WTC11 (cell line): ENCODE results near the gene TRNP1. TPM values are rescaled to one million over a fixed set of nuclear protein-coding genes. Genes with fewer than 3 reads are reported as not detected.

Experiments
- ATAC-seq: fragments of 200-7000 bp; cut with Tn5 transposase; 2 replicates; pipeline ENCODE4 v1.10.0; 2021; ENCODE audit warnings: mild to moderate bottlenecking, moderate library complexity
- CTCF ChIA-PET: fragments of 300-600 bp; sonication (Branson Sonifier 250); formaldehyde crosslinking; loops from one replicate; lab custom pipeline; 2021; ENCODE audit warnings: antibody characterized with exemption; lab: Charles Lee
- POLR2A ChIA-PET: fragments of 350-600 bp; sonication (Branson Sonifier 250); formaldehyde crosslinking; loops from one replicate; lab custom pipeline; 2021; ENCODE audit warnings: antibody characterized with exemption; lab: Charles Lee
- DNase-seq: peaks from one replicate; pipeline ENCODE4 v3.0.0; 2021; ENCODE audit warnings: low spot score
- H3K27ac Mint-ChIP-seq: 2 replicates; pipeline ENCODE4 v1.8.0; 2021; ENCODE audit warnings: mixed read lengths
- H3K27me3 Mint-ChIP-seq: 2 replicates; pipeline ENCODE4 v1.8.0; 2021; ENCODE audit warnings: low read depth, mild to moderate bottlenecking, moderate library complexity, mixed read lengths
- H3K36me3 Mint-ChIP-seq: 2 replicates; pipeline ENCODE4 v1.8.0; 2021; ENCODE audit warnings: mixed read lengths
- H3K4me1 Mint-ChIP-seq: 2 replicates; pipeline ENCODE4 v1.8.0; 2022; ENCODE audit warnings: mixed read lengths
- H3K4me3 Mint-ChIP-seq: 2 replicates; pipeline ENCODE4 v1.8.0; 2021; ENCODE audit warnings: mild to moderate bottlenecking, moderate library complexity, mixed read lengths
- H3K9me3 Mint-ChIP-seq: 2 replicates; pipeline ENCODE4 v1.8.0; 2021; ENCODE audit warnings: mixed read lengths
- CBFB ChIP-seq: sonication (generic); formaldehyde crosslinking; IDR thresholded peaks from 2 replicates; pipeline ENCODE4 v1.8.1; 2022; ENCODE audit warnings: mild to moderate bottlenecking, low read depth, missing genetic modification reagents
- EMX1 ChIP-seq: fragments of 250-450 bp; sonication (Bioruptor Pico); IDR thresholded peaks from 2 replicates; pipeline ENCODE4 v1.8.0; 2021; ENCODE audit warnings: mild to moderate bottlenecking
- GTF2I ChIP-seq: fragments of 250-450 bp; sonication (Bioruptor Pico); conservative IDR thresholded peaks from 2 replicates; pipeline ENCODE4 v1.4.0; 2021; ENCODE audit warnings: mild to moderate bottlenecking
- KAT7 ChIP-seq: sonication (generic); formaldehyde crosslinking; IDR thresholded peaks from 2 replicates; pipeline ENCODE4 v1.8.1; 2023; ENCODE audit warnings: missing genetic modification reagents, mild to moderate bottlenecking, borderline replicate concordance
- NFYB ChIP-seq: sonication (generic); formaldehyde crosslinking; conservative IDR thresholded peaks from 2 replicates; pipeline ENCODE4 v1.8.0; 2022; ENCODE audit warnings: low read depth, missing genetic modification reagents
- NR3C1 ChIP-seq: sonication (generic); formaldehyde crosslinking; conservative IDR thresholded peaks from 2 replicates; pipeline ENCODE4 v1.8.1; 2023; ENCODE audit warnings: low read depth, mild to moderate bottlenecking, missing genetic modification reagents
- SMAD4 ChIP-seq: sonication (generic); formaldehyde crosslinking; IDR thresholded peaks from 2 replicates; pipeline ENCODE4 v1.8.0; 2022; ENCODE audit warnings: mild to moderate bottlenecking, missing genetic modification reagents
- ZNF138 ChIP-seq: sonication (generic); formaldehyde crosslinking; conservative IDR thresholded peaks from 2 replicates; pipeline ENCODE4 v1.8.1; 2022; ENCODE audit warnings: mild to moderate bottlenecking, moderate library complexity, missing genetic modification reagents
- ZNF416 ChIP-seq: fragments of 250-450 bp; sonication (Bioruptor Pico); IDR thresholded peaks from 2 replicates; pipeline ENCODE4 v1.9.0; 2021; ENCODE audit warnings: mild to moderate bottlenecking, inconsistent platforms
- ZNF423 ChIP-seq: fragments of 250-450 bp; sonication (Bioruptor Pico); IDR thresholded peaks from 2 replicates; pipeline ENCODE4 v2.1.2; 2022; ENCODE audit warnings: mild to moderate bottlenecking, moderate library complexity
- total RNA-seq: library from RNA; stranded (reverse); gene quantifications from 3 replicates; pipeline ENCODE4 v1.2.3, GENCODE V29; 2021
- TF ChIP-seq, protein P1 (sequence below): sonication (generic); formaldehyde crosslinking; IDR thresholded peaks from 2 replicates; pipeline ENCODE4 v1.8.1; 2022; ENCODE audit warnings: low read depth, missing genetic modification reagents, borderline replicate concordance
- TF ChIP-seq, protein P2 (sequence below): sonication (generic); formaldehyde crosslinking; IDR thresholded peaks from 2 replicates; pipeline ENCODE4 v1.8.0; 2022; ENCODE audit warnings: mild to moderate bottlenecking, missing genetic modification reagents
- TF ChIP-seq, protein P3 (sequence below): sonication (generic); formaldehyde crosslinking; IDR thresholded peaks from 2 replicates; pipeline ENCODE4 v1.8.1; 2023; ENCODE audit warnings: mild to moderate bottlenecking, missing genetic modification reagents, moderate library complexity
- TF ChIP-seq, protein P4 (sequence below): fragments of 250-450 bp; sonication (Bioruptor Pico); IDR thresholded peaks from 2 replicates; pipeline ENCODE4 v1.9.0; 2021; ENCODE audit warnings: mild to moderate bottlenecking
- TF ChIP-seq, protein P5 (sequence below): sonication (generic); formaldehyde crosslinking; IDR thresholded peaks from 2 replicates; pipeline ENCODE4 v1.8.1; 2022; ENCODE audit warnings: mild to moderate bottlenecking, missing genetic modification reagents, moderate library complexity, borderline replicate concordance
- TF ChIP-seq, protein P6 (sequence below): fragments of 250-450 bp; sonication (Bioruptor Pico); conservative IDR thresholded peaks from 2 replicates; pipeline ENCODE4 v1.9.0; 2021; ENCODE audit warnings: mild to moderate bottlenecking

The TRNP1 gene
- total RNA-seq, 1 experiment from 2014 or later: 37.6 TPM

DNA sequence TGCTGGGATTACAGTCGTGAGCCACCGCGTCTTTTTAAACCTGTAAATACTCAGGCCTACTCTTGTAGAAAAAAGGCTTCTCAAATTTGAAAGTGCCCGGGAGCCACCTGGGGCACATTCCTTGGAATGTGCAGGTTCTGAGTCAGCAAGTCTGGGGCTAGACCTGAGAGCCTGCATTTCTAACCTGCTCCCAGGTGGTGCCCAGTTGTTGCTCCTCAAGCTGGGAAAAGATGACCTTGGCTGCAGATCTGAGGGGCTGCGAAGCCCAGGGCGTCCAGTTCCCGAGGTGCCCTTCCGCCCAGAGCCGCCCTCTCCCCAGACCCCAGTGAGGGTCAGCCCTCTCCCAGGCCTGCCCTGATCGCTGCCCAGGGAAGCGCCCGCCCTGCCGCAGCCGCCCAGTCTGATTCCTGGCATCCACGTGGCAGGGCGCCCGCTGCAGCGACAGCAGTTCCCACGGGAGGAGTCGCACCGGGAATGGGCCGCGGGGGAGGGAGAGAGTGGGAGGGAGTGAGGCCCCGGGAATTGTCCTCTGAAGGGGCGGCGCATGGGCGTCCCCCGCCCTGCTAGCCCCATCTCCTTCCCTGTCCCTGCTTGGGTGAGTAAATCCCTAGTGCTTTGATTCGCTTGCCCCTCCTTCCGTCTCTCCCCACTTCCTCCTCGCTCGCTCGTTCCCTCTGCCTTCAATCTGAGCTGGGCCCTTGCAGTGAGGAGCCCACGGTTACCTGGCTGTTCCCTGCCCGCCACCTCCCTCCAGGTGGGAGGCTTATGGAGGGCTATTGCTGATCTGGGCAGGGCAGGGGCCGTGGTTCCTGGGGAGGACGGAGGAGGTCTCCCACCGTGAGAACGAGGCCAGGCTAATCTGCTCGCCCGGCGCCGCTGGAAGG, 38.0 kb downstream of the TRNP1 start (continued):
- TF ChIP-seq, protein P1, sequence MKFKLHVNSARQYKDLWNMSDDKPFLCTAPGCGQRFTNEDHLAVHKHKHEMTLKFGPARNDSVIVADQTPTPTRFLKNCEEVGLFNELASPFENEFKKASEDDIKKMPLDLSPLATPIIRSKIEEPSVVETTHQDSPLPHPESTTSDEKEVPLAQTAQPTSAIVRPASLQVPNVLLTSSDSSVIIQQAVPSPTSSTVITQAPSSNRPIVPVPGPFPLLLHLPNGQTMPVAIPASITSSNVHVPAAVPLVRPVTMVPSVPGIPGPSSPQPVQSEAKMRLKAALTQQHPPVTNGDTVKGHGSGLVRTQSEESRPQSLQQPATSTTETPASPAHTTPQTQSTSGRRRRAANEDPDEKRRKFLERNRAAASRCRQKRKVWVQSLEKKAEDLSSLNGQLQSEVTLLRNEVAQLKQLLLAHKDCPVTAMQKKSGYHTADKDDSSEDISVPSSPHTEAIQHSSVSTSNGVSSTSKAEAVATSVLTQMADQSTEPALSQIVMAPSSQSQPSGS (CRISPR knock-in tag): no peak
- TF ChIP-seq CBFB (CRISPR knock-in tag) (peak; percentile 27; the same call in 1 of the 2 replicates), ZNF423 (CRISPR knock-in tag) (0 out of 2 replicates have a peak, but pooled peaks have one; percentile 9), EMX1 (CRISPR knock-in tag) (no peak), KAT7 (CRISPR knock-in tag) (no peak), NFYB (CRISPR knock-in tag) (no peak)
- TF ChIP-seq, protein P2, sequence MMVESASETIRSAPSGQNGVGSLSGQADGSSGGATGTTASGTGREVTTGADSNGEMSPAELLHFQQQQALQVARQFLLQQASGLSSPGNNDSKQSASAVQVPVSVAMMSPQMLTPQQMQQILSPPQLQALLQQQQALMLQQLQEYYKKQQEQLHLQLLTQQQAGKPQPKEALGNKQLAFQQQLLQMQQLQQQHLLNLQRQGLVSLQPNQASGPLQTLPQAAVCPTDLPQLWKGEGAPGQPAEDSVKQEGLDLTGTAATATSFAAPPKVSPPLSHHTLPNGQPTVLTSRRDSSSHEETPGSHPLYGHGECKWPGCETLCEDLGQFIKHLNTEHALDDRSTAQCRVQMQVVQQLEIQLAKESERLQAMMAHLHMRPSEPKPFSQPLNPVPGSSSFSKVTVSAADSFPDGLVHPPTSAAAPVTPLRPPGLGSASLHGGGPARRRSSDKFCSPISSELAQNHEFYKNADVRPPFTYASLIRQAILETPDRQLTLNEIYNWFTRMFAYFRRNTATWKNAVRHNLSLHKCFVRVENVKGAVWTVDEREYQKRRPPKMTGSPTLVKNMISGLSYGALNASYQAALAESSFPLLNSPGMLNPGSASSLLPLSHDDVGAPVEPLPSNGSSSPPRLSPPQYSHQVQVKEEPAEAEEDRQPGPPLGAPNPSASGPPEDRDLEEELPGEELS: peak; percentile 26; the same call in 1 of the 2 replicates

DNA sequence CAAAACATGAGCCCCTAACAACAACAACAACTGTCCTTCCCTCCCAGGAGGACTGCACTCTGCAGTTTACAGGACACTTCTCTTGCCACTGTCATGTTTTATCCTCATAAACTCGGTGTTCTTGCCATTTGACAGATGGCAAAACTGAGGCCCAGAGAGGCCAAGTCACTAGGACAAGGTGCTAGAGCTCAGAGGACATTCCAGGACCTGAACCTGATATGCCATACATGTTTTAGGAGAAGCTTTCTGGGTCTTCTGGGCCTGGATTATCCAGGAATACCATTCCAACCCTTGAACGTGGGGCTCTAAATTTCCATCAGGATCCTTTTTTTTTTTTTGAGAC, 38.6 kb downstream of the TRNP1 start:
- Mint-ChIP-seq H3K4me1 (peaks cover 36% of the 10 kb centered on the region), H3K4me3 (peak overlapping the region; percentile 49), H3K9me3 (no peaks in the 10 kb centered on the region), H3K27me3 (no peaks in the 10 kb centered on the region), H3K27ac (peak overlapping the region; percentile 52; the same call in 1 of the 2 replicates), H3K36me3 (no peaks in the 10 kb centered on the region)
- CTCF ChIA-PET: interaction anchor here (1.2 to 6.9 kb wide), 3 partner anchors 13 to 34 kb away, joined by 6 to 76 read pairs (median 7); partner anchors contain the start of gene TENT5B
- POLR2A ChIA-PET: interaction anchor here (0.6 to 1.8 kb wide), 7 partner anchors 11 to 1478 kb away, joined by 3 to 27 read pairs (median 5); partner anchors contain the start of genes TENT5B and TRNP1
- ATAC-seq (no peak), DNase-seq (no peak)
- TF ChIP-seq GTF2I: peak; percentile 83; the same call in 1 of the 2 replicates
- TF ChIP-seq, protein P3, sequence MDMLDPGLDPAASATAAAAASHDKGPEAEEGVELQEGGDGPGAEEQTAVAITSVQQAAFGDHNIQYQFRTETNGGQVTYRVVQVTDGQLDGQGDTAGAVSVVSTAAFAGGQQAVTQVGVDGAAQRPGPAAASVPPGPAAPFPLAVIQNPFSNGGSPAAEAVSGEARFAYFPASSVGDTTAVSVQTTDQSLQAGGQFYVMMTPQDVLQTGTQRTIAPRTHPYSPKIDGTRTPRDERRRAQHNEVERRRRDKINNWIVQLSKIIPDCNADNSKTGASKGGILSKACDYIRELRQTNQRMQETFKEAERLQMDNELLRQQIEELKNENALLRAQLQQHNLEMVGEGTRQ: no peak

DNA sequence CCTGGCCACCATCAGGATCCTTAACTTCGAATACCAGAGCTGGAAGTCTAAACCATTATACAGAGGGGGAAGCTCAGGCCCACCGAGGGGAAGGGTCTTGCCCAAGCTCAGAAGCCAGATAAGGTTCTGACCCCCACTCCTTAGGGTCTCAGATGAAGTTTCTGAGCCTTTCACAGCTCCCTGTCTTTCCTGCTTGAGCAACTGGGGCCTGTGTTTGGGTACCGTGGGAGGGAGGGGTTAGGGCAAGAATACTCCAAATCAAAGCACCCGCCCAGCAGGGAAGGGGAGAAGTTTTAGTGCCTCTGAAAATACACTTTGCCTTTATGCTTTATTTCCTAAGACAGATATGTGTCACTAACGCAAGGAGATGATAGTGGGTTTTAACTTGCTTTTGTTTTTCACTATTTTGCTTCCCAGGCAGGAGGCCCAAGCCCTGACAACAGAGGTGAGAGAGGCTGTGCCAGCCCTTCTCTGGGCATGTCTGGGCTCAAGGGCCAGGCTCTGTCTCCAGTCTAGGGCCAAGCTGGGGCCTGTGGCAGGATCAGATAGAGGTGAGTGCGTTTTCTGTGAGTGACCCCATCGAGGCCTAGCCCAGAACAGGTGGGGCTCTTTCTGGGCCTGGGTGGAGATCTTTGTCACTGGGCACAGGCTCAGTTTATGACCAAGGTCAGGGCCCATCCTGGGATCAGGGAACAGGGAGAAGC, 39.7 kb downstream of the TRNP1 start:
- H3K27ac Mint-ChIP-seq: peak overlapping the region; percentile 63; the same call in 1 of the 2 replicates
- no peaks in the 10 kb centered on the region for H3K36me3 Mint-ChIP-seq
- ATAC-seq: no peak
- no peak overlapping the region for H3K4me3 Mint-ChIP-seq
- peaks cover 36% of the 10 kb centered on the region for H3K4me1 Mint-ChIP-seq
- ChIA-PET CTCF (interaction anchor here (0.5 to 6.9 kb wide), 10 partner anchors 11 to 69 kb away, joined by 3 to 76 read pairs (median 6); partner anchors contain the start of gene TENT5B), POLR2A (interaction anchor here (0.5 to 1.5 kb wide), 3 partner anchors 20 to 79 kb away, joined by 3 to 5 read pairs (median 3); partner anchors contain the start of gene TENT5B)
- no peaks in the 10 kb centered on the region for H3K27me3 Mint-ChIP-seq
- TF ChIP-seq, protein P4, sequence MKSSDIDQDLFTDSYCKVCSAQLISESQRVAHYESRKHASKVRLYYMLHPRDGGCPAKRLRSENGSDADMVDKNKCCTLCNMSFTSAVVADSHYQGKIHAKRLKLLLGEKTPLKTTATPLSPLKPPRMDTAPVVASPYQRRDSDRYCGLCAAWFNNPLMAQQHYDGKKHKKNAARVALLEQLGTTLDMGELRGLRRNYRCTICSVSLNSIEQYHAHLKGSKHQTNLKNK (CRISPR knock-in tag): no peak
- TF ChIP-seq ZNF138 (CRISPR knock-in tag) (no peak), ZNF416 (CRISPR knock-in tag) (no peak), NR3C1 (CRISPR knock-in tag) (no peak), SMAD4 (CRISPR knock-in tag) (no peak)
- TF ChIP-seq, protein P2: no peak
- TF ChIP-seq, protein P5, sequence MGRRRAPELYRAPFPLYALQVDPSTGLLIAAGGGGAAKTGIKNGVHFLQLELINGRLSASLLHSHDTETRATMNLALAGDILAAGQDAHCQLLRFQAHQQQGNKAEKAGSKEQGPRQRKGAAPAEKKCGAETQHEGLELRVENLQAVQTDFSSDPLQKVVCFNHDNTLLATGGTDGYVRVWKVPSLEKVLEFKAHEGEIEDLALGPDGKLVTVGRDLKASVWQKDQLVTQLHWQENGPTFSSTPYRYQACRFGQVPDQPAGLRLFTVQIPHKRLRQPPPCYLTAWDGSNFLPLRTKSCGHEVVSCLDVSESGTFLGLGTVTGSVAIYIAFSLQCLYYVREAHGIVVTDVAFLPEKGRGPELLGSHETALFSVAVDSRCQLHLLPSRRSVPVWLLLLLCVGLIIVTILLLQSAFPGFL: no peak
- TF ChIP-seq, protein P1 (CRISPR knock-in tag): no peak
- TF ChIP-seq, protein P6, sequence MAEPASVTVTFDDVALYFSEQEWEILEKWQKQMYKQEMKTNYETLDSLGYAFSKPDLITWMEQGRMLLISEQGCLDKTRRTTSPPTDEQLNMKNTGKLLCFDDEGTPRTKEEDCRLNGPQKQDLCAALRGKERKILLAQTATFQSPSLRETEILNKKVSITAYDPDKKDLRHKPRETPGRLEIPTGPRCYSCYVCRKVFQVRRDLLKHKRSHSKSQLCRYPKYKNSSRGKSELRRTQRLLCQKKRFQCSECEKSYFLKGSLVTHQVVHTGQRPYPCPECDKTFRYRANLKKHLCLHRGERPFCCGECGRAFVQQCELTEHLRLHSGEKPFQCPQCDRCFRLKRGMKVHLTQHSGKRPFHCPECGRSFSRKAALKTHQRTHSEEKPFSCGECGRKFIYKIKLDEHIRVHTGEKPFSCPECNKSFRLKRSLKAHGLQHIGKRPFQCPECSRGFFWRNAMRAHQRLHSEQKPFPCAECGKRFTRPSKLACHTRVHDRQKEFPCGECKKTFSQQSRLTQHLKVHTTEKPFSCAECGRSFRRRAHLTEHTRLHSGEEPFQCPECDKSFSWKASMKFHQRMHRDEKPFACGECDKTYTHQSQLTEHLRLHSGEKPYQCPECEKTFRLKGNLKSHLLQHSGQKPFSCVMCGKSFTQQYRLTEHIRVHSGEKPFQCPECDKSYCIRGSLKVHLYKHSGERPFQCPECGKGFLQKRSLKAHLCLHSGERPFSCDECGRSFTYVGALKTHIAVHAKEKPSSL: no peak
- H3K9me3 Mint-ChIP-seq: no peaks in the 10 kb centered on the region
- no peak for DNase-seq
